ACC112 (cell line): ENCODE data around the gene NAPA.
"Not testable (repeated sequence)": the region's sequence is repeated elsewhere in the genome, so short reads cannot be mapped to it uniquely, and the experiment has no call there.

Experiments
- H2AFZ ChIP-seq: fragments of 200-600 bp; sonication (generic); one replicate; pipeline ENCODE4 v1.6.0; 2017; ENCODE audit warnings: antibody characterized with exemption, low read length; ENCODE audit not compliant: unreplicated experiment
- H3K27ac ChIP-seq: fragments of 200-600 bp; sonication (generic); 2 replicates; pipeline ENCODE4 v1.5.1; 2014; ENCODE audit warnings: low read depth, mild to moderate bottlenecking, antibody characterized with exemption, low read length, moderate library complexity
- H3K27me3 ChIP-seq: fragments of 200-600 bp; sonication (generic); 2 replicates; pipeline ENCODE4 v1.6.1; 2014; ENCODE audit warnings: mild to moderate bottlenecking, antibody characterized with exemption, low read length, moderate library complexity, mixed read lengths; ENCODE audit not compliant: insufficient read depth
- H3K36me3 ChIP-seq: fragments of 200-600 bp; sonication (generic); 2 replicates; pipeline ENCODE4 v1.6.1; 2016; ENCODE audit warnings: mild to moderate bottlenecking, antibody characterized with exemption, low read length, moderate library complexity, mixed read lengths; ENCODE audit not compliant: insufficient read depth
- H3K4me1 ChIP-seq: fragments of 200-600 bp; sonication (generic); one replicate; pipeline ENCODE4 v1.6.1; 2016; ENCODE audit warnings: low read length, mixed read lengths; ENCODE audit not compliant: insufficient read depth, unreplicated experiment, control insufficient read depth
- H3K4me3 ChIP-seq: fragments of 200-600 bp; sonication (generic); 2 replicates; pipeline ENCODE4 v1.5.1; 2014; ENCODE audit warnings: mild to moderate bottlenecking, low read depth, low read length
- H3K79me2 ChIP-seq: fragments of 200-600 bp; sonication (generic); one replicate; pipeline ENCODE4 v1.6.0; 2016; ENCODE audit warnings: low read length; ENCODE audit not compliant: control insufficient read depth, unreplicated experiment, insufficient read depth

NAPA gene

GRCh38 chr19:47492571-47493377, 22.1 kb downstream of the NAPA start:
- Histone ChIP-seq H3K79me2 (no peaks in the 10 kb centered on the region), H3K27me3 (no peaks in the 10 kb centered on the region), H3K4me3 (no peak overlapping the region), H2AFZ (no peak overlapping the region), H3K27ac (no peak overlapping the region), H3K4me1 (no peaks in the 10 kb centered on the region), H3K36me3 (no peaks in the 10 kb centered on the region)

- Histone ChIP-seq H3K27me3 (no peaks in the 10 kb centered on the region), H3K27ac (no peak overlapping the region), H3K4me1 (no peaks in the 10 kb centered on the region), H2AFZ (no peak overlapping the region), H3K36me3 (no peaks in the 10 kb centered on the region), H3K79me2 (no peaks in the 10 kb centered on the region), H3K4me3 (no peak overlapping the region)
Measured at GRCh38 chr19:47492137-47492533, 22.7 kb downstream of the NAPA start.

GRCh38 chr19:47491358-47492136, 23.3 kb downstream of the NAPA start:
- Histone ChIP-seq H3K79me2 (no peaks in the 10 kb centered on the region), H2AFZ (no peak overlapping the region), H3K27me3 (no peaks in the 10 kb centered on the region), H3K27ac (no peak overlapping the region), H3K4me1 (no peaks in the 10 kb centered on the region), H3K4me3 (no peak overlapping the region), H3K36me3 (no peaks in the 10 kb centered on the region)

DNA sequence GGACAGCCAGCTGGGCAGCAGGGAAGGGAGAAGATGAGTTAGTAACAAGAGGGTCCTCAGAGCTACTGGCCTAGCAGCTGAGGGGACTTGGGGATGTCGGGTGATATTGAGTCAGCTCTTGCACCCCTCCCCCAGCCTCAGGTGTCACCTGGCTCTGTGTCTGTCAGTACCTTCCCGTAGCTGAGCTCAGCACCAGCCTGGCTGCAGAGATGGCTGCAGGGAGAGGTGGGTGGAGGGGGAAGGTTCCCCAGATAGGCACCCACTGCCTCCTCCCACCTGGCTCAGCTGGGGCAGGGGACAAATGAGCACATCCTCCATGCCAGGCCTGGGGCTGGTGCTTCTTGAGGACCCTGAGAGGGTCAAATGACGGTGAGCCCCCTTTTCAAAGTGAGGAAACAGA, 24.0 kb downstream of the NAPA start:
- Histone ChIP-seq H3K27me3 (no peaks in the 10 kb centered on the region), H3K27ac (no peak overlapping the region), H3K4me3 (no peak overlapping the region), H3K36me3 (no peaks in the 10 kb centered on the region), H3K79me2 (no peaks in the 10 kb centered on the region), H2AFZ (no peak overlapping the region), H3K4me1 (no peaks in the 10 kb centered on the region)

DNA sequence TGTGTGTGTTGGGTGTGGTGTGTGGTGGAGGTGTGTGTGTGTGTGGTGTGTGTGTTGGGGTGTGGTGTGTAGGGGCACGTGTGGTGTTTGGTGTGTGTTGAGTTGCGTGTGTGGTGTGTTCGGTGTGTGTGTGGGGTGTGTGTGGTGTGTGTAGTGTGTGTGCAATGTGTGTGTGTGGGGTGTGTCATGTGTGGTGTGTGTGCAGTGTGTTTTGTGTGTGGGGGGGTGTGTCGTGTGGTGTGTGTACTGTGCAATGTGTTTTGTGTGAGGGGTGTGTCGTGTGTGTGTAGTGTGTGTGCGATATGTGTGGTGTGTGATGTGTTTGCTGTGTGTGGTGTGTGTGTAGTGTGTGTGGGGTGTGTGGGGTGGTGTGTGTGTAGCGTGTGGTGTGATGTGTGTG, 24.8 kb downstream of the NAPA start:
- no peak overlapping the region for H3K27ac ChIP-seq

GRCh38 chr19:47489072-47489914, 25.6 kb downstream of the NAPA start:
- no peaks in the 10 kb centered on the region for H3K27me3 ChIP-seq
- no peaks in the 10 kb centered on the region for H3K4me1 ChIP-seq
- no peaks in the 10 kb centered on the region for H3K79me2 ChIP-seq
- H2AFZ ChIP-seq, result no peak overlapping the region
- no peak overlapping the region for H3K27ac ChIP-seq
- H3K4me3 ChIP-seq, result no peak overlapping the region
- no peaks in the 10 kb centered on the region for H3K36me3 ChIP-seq

More for the DNA sequence above, 24.8 kb downstream of the NAPA start:
- Histone ChIP-seq H3K27me3 (no peaks in the 10 kb centered on the region), H3K36me3 (no peaks in the 10 kb centered on the region), H3K79me2 (no peaks in the 10 kb centered on the region), H3K4me3 (no peak overlapping the region), H3K4me1 (no peaks in the 10 kb centered on the region), H2AFZ (no peak overlapping the region)

GRCh38 chr19:47487551-47488515, 27.0 kb downstream of the NAPA start:
- Histone ChIP-seq H3K4me3 (no peak overlapping the region), H3K27ac (no peak overlapping the region)

GRCh38 chr19:47486900-47487299, 28.0 kb downstream of the NAPA start:
- Histone ChIP-seq H3K79me2 (no peaks in the 10 kb centered on the region), H3K4me3 (no peak overlapping the region), H2AFZ (no peak overlapping the region), H3K27me3 (no peaks in the 10 kb centered on the region), H3K27ac (no peak overlapping the region), H3K36me3 (no peaks in the 10 kb centered on the region), H3K4me1 (no peaks in the 10 kb centered on the region)

More at GRCh38 chr19:47487551-47488515, 27.0 kb downstream of the NAPA start:
- Histone ChIP-seq H3K79me2 (no peaks in the 10 kb centered on the region), H3K36me3 (no peaks in the 10 kb centered on the region), H3K4me1 (no peaks in the 10 kb centered on the region), H3K27me3 (no peaks in the 10 kb centered on the region), H2AFZ (no peak overlapping the region)

GRCh38 chr19:47486220-47486619, 28.6 kb downstream of the NAPA start:
- not testable (repeated sequence) for H3K27ac ChIP-seq, H2AFZ ChIP-seq, H3K79me2 ChIP-seq, H3K4me3 ChIP-seq, H3K27me3 ChIP-seq, H3K4me1 ChIP-seq, H3K36me3 ChIP-seq

DNA sequence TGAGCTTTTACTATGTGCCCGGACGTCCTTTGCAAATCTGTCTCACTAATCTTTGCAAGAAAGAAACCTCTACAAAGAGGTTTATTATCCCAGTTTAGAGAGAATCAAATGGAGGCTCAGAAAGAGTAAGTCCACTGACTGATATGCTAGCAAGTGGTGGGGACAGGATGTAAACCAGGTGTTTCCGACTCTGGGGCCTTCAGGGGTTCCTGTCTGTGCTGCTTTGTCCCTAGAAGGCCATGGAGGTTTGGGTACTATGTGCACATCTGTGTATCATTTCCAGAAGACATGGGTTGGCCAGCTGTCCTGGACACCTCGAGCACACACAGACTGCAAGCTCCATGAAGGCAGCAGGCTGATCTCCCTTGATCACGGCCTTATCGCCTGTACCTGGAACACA, 29.7 kb downstream of the NAPA start:
- no peak overlapping the region for H2AFZ ChIP-seq
- H3K79me2 ChIP-seq, result no peaks in the 10 kb centered on the region
- H3K27me3 ChIP-seq, result no peaks in the 10 kb centered on the region
- no peak overlapping the region for H3K27ac ChIP-seq
- H3K4me1 ChIP-seq, result no peaks in the 10 kb centered on the region
- no peaks in the 10 kb centered on the region for H3K36me3 ChIP-seq
- H3K4me3 ChIP-seq, result no peak overlapping the region
